GM21576 (cell line): ENCODE results near the gene PRPF40B.

Source experiments
- ATAC-seq: cut with Tn5 transposase; IDR thresholded peaks from one replicate; pipeline ENCODE4 v1.9.1; 2021; ENCODE audit warnings: mild to moderate bottlenecking, moderate library complexity; ENCODE audit not compliant: unreplicated experiment

The PRPF40B gene

GRCh38 chr12:49680075-49680474 is 56.7 kb downstream of the PRPF40B start:
- ATAC-seq, result no peak

GRCh38 chr12:49683599-49684309 is 60.4 kb downstream of the PRPF40B start:
- ATAC-seq, result no peak

DNA sequence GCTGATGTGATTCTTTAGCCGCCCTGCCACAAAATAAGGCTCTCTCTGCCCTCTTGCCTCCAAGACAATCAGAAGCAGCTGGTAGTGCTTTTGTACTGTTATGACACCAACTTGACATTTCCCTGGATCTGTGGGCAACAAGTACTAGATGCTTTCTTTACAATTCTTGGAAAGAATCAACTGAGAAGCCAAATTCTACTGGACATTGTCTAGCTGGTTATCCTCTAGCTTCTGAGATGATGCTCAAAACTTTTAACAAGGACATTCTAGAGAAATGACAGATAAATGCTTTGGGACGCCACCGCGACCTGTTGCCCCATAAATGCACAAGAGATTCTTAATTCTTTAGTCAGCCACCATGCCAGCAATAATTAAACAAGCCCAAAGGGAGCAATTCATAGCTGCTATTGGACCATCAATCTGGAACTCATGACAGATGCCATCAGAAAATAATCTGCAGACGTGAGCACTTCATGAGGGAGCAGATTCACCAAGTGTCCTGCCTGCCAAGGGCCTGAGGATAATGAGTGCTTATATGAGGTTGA is 61.0 kb downstream of the PRPF40B start:
- ATAC-seq, result no peak

DNA sequence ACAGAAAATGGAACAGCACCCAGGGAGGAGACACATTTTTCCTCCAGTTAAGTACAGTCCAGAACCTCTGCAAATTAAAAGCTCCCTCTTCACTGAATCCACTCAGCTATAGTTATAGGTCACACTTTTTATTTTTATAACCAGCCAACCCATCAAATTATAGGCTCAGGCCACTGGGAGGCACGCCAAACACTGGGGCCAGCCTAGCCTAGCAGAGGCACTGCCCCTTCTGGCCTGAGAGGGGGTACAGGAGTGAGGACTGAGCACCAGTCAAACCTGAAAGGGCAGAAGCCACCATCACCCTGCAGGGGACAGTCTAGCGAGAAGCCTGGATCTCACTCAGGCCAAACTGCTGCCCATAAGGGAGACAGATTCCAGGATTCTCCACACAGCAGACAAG is 64.6 kb downstream of the PRPF40B start:
- ATAC-seq, result no peak

- ATAC-seq, result no peak
These were observed 65.9 kb downstream of the PRPF40B start for GRCh38 chr12:49689237-49689636.

- no peak for ATAC-seq
These were observed 66.4 kb downstream of the PRPF40B start for GRCh38 chr12:49689785-49690184.

- ATAC-seq, result no peak
These were observed 69.5 kb downstream of the PRPF40B start for GRCh38 chr12:49692851-49693250.

- no peak for ATAC-seq
These were observed 70.6 kb downstream of the PRPF40B start for GRCh38 chr12:49693931-49694444.
